PFSK-1 (cell line): Measurements from ENCODE around the gene SMIM44.

Experiments used
- FOXP2 ChIP-seq: optimal IDR thresholded peaks from 2 replicates; pipeline ENCODE3; 2011; ENCODE audit warnings: borderline replicate concordance, control low read depth, inconsistent platforms; ENCODE audit not compliant: insufficient read depth; ENCODE audit errors: extremely low read length, extremely low read depth
- POLR2AphosphoS5 ChIP-seq: IDR thresholded peaks from 2 replicates; pipeline ENCODE4 v1.6.1; 2012; ENCODE audit warnings: low read depth, mild to moderate bottlenecking, control low read depth, low read length, moderate library complexity
- REST ChIP-seq, 2 experiments: IDR thresholded peaks; 2 replicates each; pipeline versions ENCODE4 v1.6.1 to v1.8.0; 2011 to 2012; ENCODE audit warnings: low read depth in 2 of 2, low read length in 2 of 2, control low read depth in 1 of 2, inconsistent platforms in 1 of 2, mild to moderate bottlenecking in 1 of 2, moderate library complexity in 1 of 2; ENCODE audit not compliant: insufficient read depth in 1 of 2
- SIN3A ChIP-seq: IDR thresholded peaks from 2 replicates; pipeline ENCODE4 v1.6.1; 2012; ENCODE audit warnings: mild to moderate bottlenecking, low read length, moderate library complexity, borderline replicate concordance; ENCODE audit not compliant: insufficient read depth
- TAF1 ChIP-seq: IDR thresholded peaks from 2 replicates; pipeline ENCODE4 v1.6.1; 2012; ENCODE audit warnings: low read length, control low read depth, borderline replicate concordance; ENCODE audit not compliant: insufficient read depth

SMIM44 gene

GRCh38 chr19:3499738-3500428, 16.6 kb upstream of the SMIM44 start:
- TF ChIP-seq FOXP2 (no peak), TAF1 (no peak), SIN3A (no peak), POLR2AphosphoS5 (no peak), REST (IDR thresholded peaks at IDR 0.05; ENCODE audit: insufficient read depth in 1 of 2, low read depth in 2 of 2, low read length in 2 of 2) (no peak)

GRCh38 chr19:3497757-3498520, 14.7 kb upstream of the SMIM44 start:
- TF ChIP-seq POLR2AphosphoS5 (no peak), TAF1 (no peak), REST (IDR thresholded peaks at IDR 0.05; ENCODE audit: insufficient read depth in 1 of 2, low read depth in 2 of 2, low read length in 2 of 2) (no peak), SIN3A (no peak)

- TF ChIP-seq SIN3A: no peak
- no peak for TF ChIP-seq FOXP2
- TF ChIP-seq POLR2AphosphoS5: no peak
- TF ChIP-seq REST (IDR thresholded peaks at IDR 0.05; ENCODE audit: insufficient read depth in 1 of 2, low read depth in 2 of 2, low read length in 2 of 2): no peak
- TF ChIP-seq TAF1: no peak
Measured at GRCh38 chr19:3496392-3497273, 13.4 kb upstream of the SMIM44 start.

- TF ChIP-seq SIN3A: no peak
- TF ChIP-seq REST (IDR thresholded peaks at IDR 0.05; ENCODE audit: insufficient read depth in 1 of 2, low read depth in 2 of 2, low read length in 2 of 2): no peak
- TF ChIP-seq FOXP2: no peak
- TF ChIP-seq POLR2AphosphoS5: no peak
- TF ChIP-seq TAF1: no peak
Measured at GRCh38 chr19:3494559-3494958, 11.3 kb upstream of the SMIM44 start.
